GM21390 (cell line): ENCODE measurements around the gene EXOC1.
A peak's percentile ranks its signal among the peaks of the same experiment; 100 is the strongest.

Experiments
- ATAC-seq: cut with Tn5 transposase; IDR thresholded peaks from one replicate; pipeline ENCODE4 v1.9.1; 2021; ENCODE audit not compliant: unreplicated experiment

Gene EXOC1

GRCh38 chr4:55948726-55949481 is 95.5 kb downstream of the EXOC1 start, which contains the start of gene CEP135:
Gene CEP135 (plus strand): TSS chr4:55948945. CDS start chr4:55952131, 3,186 bp downstream.
- peak; percentile 75 for ATAC-seq

GRCh38 chr4:55949482-55949802 is 96.0 kb downstream of the EXOC1 start:
- ATAC-seq: no peak

- ATAC-seq: no peak
These were observed 97.9 kb downstream of the EXOC1 start for GRCh38 chr4:55951191-55951922.
